ENCODE results near the gene HBZ. TPM values are rescaled to one million over a fixed set of nuclear protein-coding genes. Genes with fewer than 3 reads are reported as not detected.

Gene HBZ
- total and polyA plus RNA-seq, 9 of the 15 experiments (the other 6 are each of a cell fraction or from before 2014, with no cell fraction given), result 58.0 to 610 (median 113) TPM

DNA sequence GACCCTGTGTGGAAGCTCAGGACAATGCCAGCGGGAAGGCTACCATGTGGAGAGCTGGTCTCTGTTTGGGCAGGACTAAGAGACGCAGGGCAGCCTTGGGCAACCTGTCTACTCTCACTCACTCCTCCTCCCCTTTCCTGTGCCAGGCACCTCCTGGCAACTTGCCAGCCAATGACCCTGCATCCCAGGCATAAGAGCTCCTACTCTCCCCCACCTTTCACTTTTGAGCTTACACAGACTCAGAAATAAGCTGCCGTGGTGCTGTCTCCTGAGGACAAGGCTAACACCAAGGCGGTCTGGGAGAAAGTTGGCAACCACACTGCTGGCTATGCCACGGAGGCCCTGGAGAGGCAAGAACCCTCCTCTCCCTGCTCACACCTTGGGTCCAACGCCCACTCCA lies 16.0 kb downstream of the HBZ start:
- Histone ChIP-seq H3K36me3 (ENCODE audit: control insufficient read depth, insufficient read depth, low read length) (no peaks in the 10 kb centered on the region), H3K27me3 (ENCODE audit: control insufficient read depth in 2 of 2, insufficient read depth in 2 of 2, low read length in 2 of 2) (no peaks in the 10 kb centered on the region), H3K9ac (ENCODE audit: insufficient read depth in 1 of 2, low read depth in 2 of 2, low read length in 2 of 2) (peak overlapping the region in 1 of 2 experiments; percentile 23; a peak in 2 of 4 replicates), H3K27ac (ENCODE audit: extremely low read depth, low read depth, low read length) (no peak overlapping the region), H3K4me1 (replicated peaks in 1 of 2; ENCODE audit: control insufficient read depth in 2 of 2, insufficient read depth in 2 of 2, low read length in 2 of 2) (peaks cover 10 to 63% of the 10 kb centered on the region in 2 experiments; a peak in 4 of 5 replicates), H4K20me1 (replicated peaks; ENCODE audit: control insufficient read depth, insufficient read depth, low read length) (no peaks in the 10 kb centered on the region), H3K79me2 (ENCODE audit: control insufficient read depth, insufficient read depth, low read length) (peaks cover 3% of the 10 kb centered on the region; the same call in 1 of the 3 replicates), H2AFZ (ENCODE audit: low read depth, low read length) (no peak overlapping the region), H3K4me2 (ENCODE audit: insufficient read depth, low read length) (no peak overlapping the region), H3K9me3 (replicated peaks; ENCODE audit: control insufficient read depth, insufficient read depth, low read depth, low read length) (no peaks in the 10 kb centered on the region), H3K9me1 (ENCODE audit: control insufficient read depth, insufficient read depth, low read length) (no peaks in the 10 kb centered on the region), H3K4me3 (no peak overlapping the region)
- no peak for ATAC-seq
- DNase-seq (ENCODE audit: extremely low read depth in 1 of 4, low spot score in 3 of 4), result no peak
- in situ Hi-C loops (cut with MboI) (no loop called here), intact Hi-C loops (cut with micrococcal nuclease) (no loop called here)
- BruUV-seq (replicated peaks), result no TSS peak
- WGBS (ENCODE audit: insufficient coverage, low coverage, missing lambda C conversion rate), result 69% methylated on average over 5 of the region's 6 CpGs
- FAIRE-seq, result no peak
- ChIA-PET CTCF (ENCODE audit: low intra/inter-chr PET ratio) (no interaction called here), POLR2A (interaction anchor here (0.6 to 0.9 kb wide), 4 partner anchors 17 to 512 kb away, joined by 3 to 4 read pairs (median 3); partner anchors contain the start of gene STUB1)
- TF ChIP-seq NFIX (CRISPR knock-in tag; IDR thresholded peaks at IDR 0.05; ENCODE audit: low read depth), result peak; percentile 73
- no peak for TF ChIP-seq HDAC2 (IDR thresholded peaks at IDR 0.05)
- peak; percentile 95 for TF ChIP-seq NFIC (IDR thresholded peaks at IDR 0.05)

DNA sequence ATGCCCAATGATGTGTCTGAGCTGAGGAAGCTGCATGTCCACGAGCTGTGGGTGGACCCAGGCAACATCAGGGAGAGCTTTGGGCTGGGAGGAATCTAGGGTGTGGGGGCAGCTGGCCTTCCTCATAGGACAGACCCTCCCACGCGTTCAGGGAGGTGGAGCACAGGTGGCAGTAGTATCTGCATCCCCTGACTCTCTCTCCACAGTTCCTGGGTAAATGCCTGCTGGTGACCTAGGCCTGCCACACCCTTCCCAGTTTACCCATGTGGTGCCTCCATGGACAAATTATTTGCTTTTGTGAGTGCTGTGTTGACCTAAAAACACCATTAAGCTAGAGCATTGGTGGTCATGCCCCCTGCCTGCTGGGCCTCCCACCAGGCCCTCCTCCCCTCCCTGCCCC lies 16.6 kb downstream of the HBZ start:
- no peaks in the 10 kb centered on the region for H3K36me3 ChIP-seq (ENCODE audit: control insufficient read depth, insufficient read depth, low read length)

More for the DNA sequence above, 16.6 kb downstream of the HBZ start:
- TF ChIP-seq, protein P1, sequence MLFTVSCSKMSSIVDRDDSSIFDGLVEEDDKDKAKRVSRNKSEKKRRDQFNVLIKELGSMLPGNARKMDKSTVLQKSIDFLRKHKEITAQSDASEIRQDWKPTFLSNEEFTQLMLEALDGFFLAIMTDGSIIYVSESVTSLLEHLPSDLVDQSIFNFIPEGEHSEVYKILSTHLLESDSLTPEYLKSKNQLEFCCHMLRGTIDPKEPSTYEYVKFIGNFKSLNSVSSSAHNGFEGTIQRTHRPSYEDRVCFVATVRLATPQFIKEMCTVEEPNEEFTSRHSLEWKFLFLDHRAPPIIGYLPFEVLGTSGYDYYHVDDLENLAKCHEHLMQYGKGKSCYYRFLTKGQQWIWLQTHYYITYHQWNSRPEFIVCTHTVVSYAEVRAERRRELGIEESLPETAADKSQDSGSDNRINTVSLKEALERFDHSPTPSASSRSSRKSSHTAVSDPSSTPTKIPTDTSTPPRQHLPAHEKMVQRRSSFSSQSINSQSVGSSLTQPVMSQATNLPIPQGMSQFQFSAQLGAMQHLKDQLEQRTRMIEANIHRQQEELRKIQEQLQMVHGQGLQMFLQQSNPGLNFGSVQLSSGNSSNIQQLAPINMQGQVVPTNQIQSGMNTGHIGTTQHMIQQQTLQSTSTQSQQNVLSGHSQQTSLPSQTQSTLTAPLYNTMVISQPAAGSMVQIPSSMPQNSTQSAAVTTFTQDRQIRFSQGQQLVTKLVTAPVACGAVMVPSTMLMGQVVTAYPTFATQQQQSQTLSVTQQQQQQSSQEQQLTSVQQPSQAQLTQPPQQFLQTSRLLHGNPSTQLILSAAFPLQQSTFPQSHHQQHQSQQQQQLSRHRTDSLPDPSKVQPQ (CRISPR knock-in tag; IDR thresholded peaks at IDR 0.05; ENCODE audit: borderline replicate concordance), result no peak
- TF ChIP-seq HDAC6 (IDR thresholded peaks at IDR 0.05; ENCODE audit: low read depth, low read length), result no peak
- TF ChIP-seq KDM5B (IDR thresholded peaks at IDR 0.05; ENCODE audit: insufficient replicate concordance, low read depth, low read length), result no peak
- TF ChIP-seq POLR2AphosphoS2 (IDR thresholded peaks at IDR 0.05; ENCODE audit: low read length), result no peak
- DNase-seq (ENCODE audit: extremely low read depth in 1 of 4, low spot score in 3 of 4), result no peak
- H3K9ac ChIP-seq (ENCODE audit: insufficient read depth in 1 of 2, low read depth in 2 of 2, low read length in 2 of 2), result peak overlapping the region in 1 of 2 experiments; percentile 23; a peak in 2 of 4 replicates
- no peaks in the 10 kb centered on the region for H4K20me1 ChIP-seq (replicated peaks; ENCODE audit: control insufficient read depth, insufficient read depth, low read length)
- H3K27ac ChIP-seq (ENCODE audit: extremely low read depth, low read depth, low read length), result no peak overlapping the region
- no peaks in the 10 kb centered on the region for H3K9me3 ChIP-seq (replicated peaks; ENCODE audit: control insufficient read depth, insufficient read depth, low read depth, low read length)
- ChIA-PET CTCF (ENCODE audit: low intra/inter-chr PET ratio) (no interaction called here), POLR2A (interaction anchor here (0.6 kb wide), 4 partner anchors 17 to 511 kb away, joined by 3 to 4 read pairs (median 3); partner anchors contain the start of gene STUB1)
- ATAC-seq, result no peak
- 58% methylated on average over 3 of the region's 3 CpGs for WGBS (ENCODE audit: insufficient coverage, low coverage, missing lambda C conversion rate)
- intact Hi-C loops (cut with micrococcal nuclease), result no loop called here
- no peaks in the 10 kb centered on the region for H3K9me1 ChIP-seq (ENCODE audit: control insufficient read depth, insufficient read depth, low read length)
- no TSS peak for BruUV-seq (replicated peaks)
- in situ Hi-C loops (cut with MboI), result no loop called here
- peak overlapping the region; percentile 35; the same call in 1 of the 2 replicates for H3K4me2 ChIP-seq (ENCODE audit: insufficient read depth, low read length)
- H3K79me2 ChIP-seq (ENCODE audit: control insufficient read depth, insufficient read depth, low read length), result peaks cover 4% of the 10 kb centered on the region; the same call in 1 of the 3 replicates
- H3K4me3 ChIP-seq, result no peak overlapping the region
- FAIRE-seq, result no peak
- H3K27me3 ChIP-seq (ENCODE audit: control insufficient read depth in 2 of 2, insufficient read depth in 2 of 2, low read length in 2 of 2), result no peaks in the 10 kb centered on the region
- H3K4me1 ChIP-seq (replicated peaks in 1 of 2; ENCODE audit: control insufficient read depth in 2 of 2, insufficient read depth in 2 of 2, low read length in 2 of 2), result peaks cover 10 to 61% of the 10 kb centered on the region in 2 experiments; a peak in 4 of 5 replicates
- H2AFZ ChIP-seq (ENCODE audit: low read depth, low read length), result no peak overlapping the region
